HG02973 (cell line): ENCODE data around the gene BCAR3.

Experiments
- ATAC-seq: cut with Tn5 transposase; IDR thresholded peaks from one replicate; pipeline ENCODE4 v1.9.1; 2021; ENCODE audit warnings: moderate library complexity; ENCODE audit not compliant: unreplicated experiment

BCAR3 gene

DNA sequence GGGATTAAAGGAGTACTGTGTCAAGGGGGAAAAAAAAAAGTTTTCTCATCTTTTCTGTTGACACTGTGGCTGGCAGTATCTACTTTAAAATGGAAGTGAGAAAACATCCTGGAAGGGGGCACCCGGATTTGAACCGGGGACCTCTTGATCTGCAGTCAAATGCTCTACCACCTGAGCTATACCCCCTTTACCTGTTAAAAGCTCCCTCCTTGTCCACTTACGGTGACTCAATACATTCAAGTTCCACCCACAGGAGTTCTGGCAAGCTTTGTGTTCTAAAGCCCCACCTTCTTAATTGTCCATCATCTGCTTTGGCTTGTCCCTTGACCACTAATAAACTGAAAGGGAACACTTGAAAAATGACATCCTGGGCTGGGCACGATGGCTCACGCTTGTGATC lies 165.5 kb downstream of the BCAR3 start:
- no peak for ATAC-seq
